Right cardiac atrium (tissue), 5 donors: ENCODE data around the gene GARS1. TPM values are rescaled to one million over a fixed set of nuclear protein-coding genes. Genes with fewer than 3 reads are reported as not detected.
A peak's percentile ranks its signal among the peaks of the same experiment; 100 is the strongest.
"Not testable (repeated sequence)": the region's sequence is repeated elsewhere in the genome, so short reads cannot be mapped to it uniquely, and the experiment has no call there.

Source experiments
- ATAC-seq, 2 donors: fragments of 200-7000 bp; cut with Tn5 transposase; one replicate each; pipeline versions ENCODE4 v1.8.0 to v1.9.1; 2020; ENCODE audit warnings: moderate library complexity in 2 of 2, mild to moderate bottlenecking in 1 of 2
- DNase-seq, 3 donors: peaks; one replicate each; pipeline ENCODE4 v3.0.0-alpha.2; 2020
- H3K27ac ChIP-seq: one replicate; pipeline ENCODE4 v1.5.1; 2013; ENCODE audit warnings: mild to moderate bottlenecking, low read length, control low read depth, moderate library complexity
- H3K27me3 ChIP-seq: one replicate; pipeline ENCODE4 v1.6.1; 2013; ENCODE audit not compliant: control insufficient read depth, insufficient read depth
- H3K4me1 ChIP-seq: one replicate; pipeline ENCODE4 v1.6.1; 2013; ENCODE audit warnings: low read length; ENCODE audit not compliant: control insufficient read depth, insufficient read depth
- H3K4me3 ChIP-seq: one replicate; pipeline ENCODE4 v1.5.1; 2013; ENCODE audit warnings: low read length, control low read depth
- H3K9me3 ChIP-seq: one replicate; pipeline ENCODE4 v1.6.1; 2013; ENCODE audit warnings: low read length; ENCODE audit not compliant: control insufficient read depth
- WGBS: extraction: QIAGEN DNeasy Blood & Tissue Kit; methylation state at CpG from one replicate; pipeline ENCODE4 v1.1.7; 2013; 5-methylcytosine and 5-hydroxymethylcytosine counted together
- intact Hi-C, 4 donors: fragments of 100-400 bp; cut with DNase I; formaldehyde crosslinking; loops; one replicate each; pipeline versions ENCODE4 v1.11.0 to v1.14.0; 2022 to 2023
- polyA plus RNA-seq: library from polyadenylated mRNA; stranded (reverse); fragments of 200-250 nt; gene quantifications from one replicate; pipeline ENCODE4 v1.2.3, GENCODE V29; 2013
- total RNA-seq, 4 donors: library from RNA; stranded (reverse); fragmentation: NEBNext Ultra II Directional; extraction: Animal tissue kit (Norgen Biotek cat#: 25700); gene quantifications; one replicate each; pipeline ENCODE4 v1.2.1, GENCODE V29; 2021
- donor health status: healthy with polysubstance abuse.
- donor health status: DM: no; HTN: yes; CAD: no.
- donor health status: DM: no; HTN: no; CAD: no.
- donor health status: DM: no; HTN: yes; CAD: no; lungs with severe emphysema.
- donor health status: DM: yes; HTN: yes; CAD: no.

The GARS1 gene
- total and polyA plus RNA-seq, 5 donors, result 35.8 to 48.8 (median 40.4) TPM

DNA sequence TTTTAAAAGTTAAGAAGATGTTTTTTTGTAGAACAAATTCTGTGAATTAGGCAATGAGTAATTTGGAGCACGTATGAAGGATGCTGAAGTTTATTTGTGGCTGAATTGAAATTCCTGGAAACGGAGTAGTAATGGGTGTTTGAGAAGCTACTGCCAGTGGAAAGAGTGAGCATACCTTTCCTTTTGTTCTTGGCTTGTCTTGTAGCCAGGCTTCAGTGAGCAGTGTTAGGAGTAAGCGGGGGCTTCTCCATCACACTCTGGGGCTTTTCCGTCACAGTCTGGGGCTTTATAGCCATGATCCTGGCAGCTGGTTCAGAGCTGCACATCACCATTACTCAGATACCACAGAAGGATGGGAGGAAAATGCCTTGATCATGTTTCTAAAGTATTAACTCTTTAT, 32.3 kb downstream of the GARS1 start:
- Histone ChIP-seq H3K27me3 (no peaks in the 10 kb centered on the region), H3K4me3 (no peak overlapping the region), H3K9me3 (no peaks in the 10 kb centered on the region), H3K27ac (no peak overlapping the region), H3K4me1 (no peaks in the 10 kb centered on the region)
- intact Hi-C loops, result no loop called here
- ATAC-seq, result peak in 1 of 2 donors; percentile 79
- 93% methylated on average over 4 of the region's 4 CpGs for WGBS
- no peak for DNase-seq

DNA sequence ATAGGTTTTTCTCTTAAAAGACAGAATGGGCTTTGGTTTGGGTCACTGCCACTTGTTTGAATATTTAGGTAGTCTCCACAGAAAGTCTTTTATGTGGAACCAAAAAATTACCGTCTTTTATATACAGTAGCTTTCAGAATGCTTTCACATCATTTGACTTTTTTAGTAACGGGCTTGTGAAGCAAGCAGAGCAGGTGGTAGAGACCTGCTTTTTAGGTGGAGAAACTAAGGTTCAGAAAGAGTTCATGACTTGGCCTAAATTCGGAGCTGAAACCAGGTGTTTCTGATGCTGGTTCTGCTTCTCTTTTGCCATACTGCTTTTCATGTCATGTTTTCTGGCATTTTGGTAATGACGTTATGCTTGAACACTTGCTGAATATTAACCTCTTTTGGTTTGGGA, 36.3 kb downstream of the GARS1 start:
- H3K4me3 ChIP-seq, result no peak overlapping the region
- no peak overlapping the region for H3K27ac ChIP-seq
- no peaks in the 10 kb centered on the region for H3K27me3 ChIP-seq
- no peak for DNase-seq
- intact Hi-C loops, result no loop called here
- H3K9me3 ChIP-seq, result no peaks in the 10 kb centered on the region
- WGBS, result 96% methylated on average over 4 of the region's 4 CpGs
- ATAC-seq, result no peak
- H3K4me1 ChIP-seq, result no peaks in the 10 kb centered on the region

DNA sequence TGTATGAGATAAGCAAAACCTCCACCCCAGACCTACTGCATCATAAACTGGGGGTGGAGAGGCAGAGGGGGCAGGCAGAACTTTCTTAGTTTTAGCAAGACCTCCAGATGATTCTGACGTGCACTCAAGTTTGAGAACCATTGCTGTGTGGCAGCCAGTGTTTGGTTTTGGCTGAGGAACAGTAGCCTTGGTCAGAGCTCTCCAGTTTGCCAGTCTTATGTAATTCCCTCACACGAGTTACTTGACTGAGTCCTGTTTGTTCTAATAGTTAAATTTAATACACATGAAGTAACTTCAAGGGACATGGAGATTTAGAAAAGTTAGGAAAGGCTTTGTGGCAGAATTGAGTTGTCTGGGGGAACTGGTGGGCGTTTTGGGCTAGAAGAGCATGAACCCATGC, 38.5 kb downstream of the GARS1 start:
- 84% methylated on average over 3 of the region's 3 CpGs for WGBS
- ATAC-seq, result no peak
- no peaks in the 10 kb centered on the region for H3K27me3 ChIP-seq
- no peak for DNase-seq
- no peaks in the 10 kb centered on the region for H3K4me1 ChIP-seq
- H3K4me3 ChIP-seq, result no peak overlapping the region
- no peaks in the 10 kb centered on the region for H3K9me3 ChIP-seq
- H3K27ac ChIP-seq, result no peak overlapping the region
- intact Hi-C loops, result no loop called here

DNA sequence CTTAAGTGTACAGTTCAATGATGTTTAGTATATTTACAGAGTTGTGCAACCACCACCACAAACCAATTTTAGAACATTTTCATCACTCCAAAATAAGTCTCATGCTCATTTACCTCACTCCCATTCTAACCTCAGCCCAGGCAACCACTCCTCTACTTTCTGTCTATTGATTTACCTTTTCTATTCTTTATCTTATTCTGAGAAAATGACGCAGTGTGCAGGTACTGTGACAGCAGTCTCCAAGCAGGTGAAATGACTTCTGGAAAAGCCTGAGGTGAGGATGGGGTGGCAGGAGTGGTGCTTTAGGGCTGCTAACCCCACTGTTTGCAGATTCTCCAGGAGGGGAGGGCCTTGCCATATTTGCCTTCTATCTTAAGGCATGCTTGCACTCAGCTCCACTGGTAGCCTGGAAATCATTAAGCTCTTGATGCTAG, 39.5 kb downstream of the GARS1 start:
- no peaks in the 10 kb centered on the region for H3K4me1 ChIP-seq
- ATAC-seq (no peak), DNase-seq (no peak)
- WGBS, result 98% methylated on average over 1 of the region's 1 CpG
- no peak overlapping the region for H3K4me3 ChIP-seq
- intact Hi-C loops, result no loop called here
- no peak overlapping the region for H3K27ac ChIP-seq
- no peaks in the 10 kb centered on the region for H3K9me3 ChIP-seq
- no peaks in the 10 kb centered on the region for H3K27me3 ChIP-seq

DNA sequence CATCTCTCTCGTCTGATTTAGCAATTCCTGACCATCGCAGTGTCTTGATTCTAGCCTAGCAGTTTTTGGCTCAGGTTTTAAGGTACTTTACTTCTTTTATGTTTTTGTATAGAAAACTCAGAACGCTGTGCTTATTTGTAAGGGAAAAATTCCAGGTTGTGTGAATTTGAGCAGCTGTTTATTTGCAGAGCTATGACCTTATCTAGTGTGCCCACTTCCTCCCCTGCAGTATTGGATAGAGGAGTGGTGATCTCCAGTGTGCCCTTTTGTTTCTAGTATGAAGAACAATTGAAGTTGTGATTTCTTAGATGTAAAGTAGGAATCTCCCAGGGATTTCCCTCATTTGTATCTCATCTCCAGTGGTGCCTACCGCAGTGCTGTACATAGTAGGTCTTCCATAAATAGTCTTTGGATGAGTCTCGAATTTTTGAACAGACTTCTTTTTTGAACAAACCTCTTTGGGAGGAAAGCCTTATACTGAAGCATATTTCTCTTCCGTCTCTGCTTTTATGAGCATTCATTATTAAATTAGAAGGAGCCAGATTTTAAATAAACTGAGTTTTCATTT, 40.0 kb downstream of the GARS1 start:
- no peaks in the 10 kb centered on the region for H3K4me1 ChIP-seq
- no peaks in the 10 kb centered on the region for H3K27me3 ChIP-seq
- ATAC-seq (no peak), DNase-seq (no peak)
- no peak overlapping the region for H3K27ac ChIP-seq
- no peaks in the 10 kb centered on the region for H3K9me3 ChIP-seq
- H3K4me3 ChIP-seq, result no peak overlapping the region
- WGBS, result 90% methylated on average over 6 of the region's 6 CpGs
- intact Hi-C loops, result no loop called here

DNA sequence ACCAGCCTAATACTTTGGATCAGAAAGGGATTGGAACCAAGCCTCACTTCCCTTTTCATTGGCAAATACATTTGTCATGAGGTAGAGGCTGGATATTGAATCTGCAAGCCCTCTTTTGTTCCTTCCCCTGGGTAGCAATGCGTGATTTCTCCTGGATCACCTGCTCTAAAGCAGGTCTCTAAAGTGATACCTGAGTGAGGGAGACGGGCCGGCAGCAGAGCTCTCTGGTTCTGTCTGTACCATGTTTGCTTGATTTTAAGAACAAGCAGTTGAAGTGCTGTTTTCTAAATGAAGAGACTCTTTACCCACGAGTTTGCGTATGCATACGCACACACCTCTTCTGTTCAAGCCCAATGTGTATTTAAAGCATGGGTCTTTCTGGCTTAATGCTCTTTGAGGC, 41.1 kb downstream of the GARS1 start:
- no peaks in the 10 kb centered on the region for H3K4me1 ChIP-seq
- H3K9me3 ChIP-seq, result no peaks in the 10 kb centered on the region
- intact Hi-C loops, result no loop called here
- no peaks in the 10 kb centered on the region for H3K27me3 ChIP-seq
- ATAC-seq (no peak), DNase-seq (no peak)
- H3K27ac ChIP-seq, result no peak overlapping the region
- no peak overlapping the region for H3K4me3 ChIP-seq
- WGBS, result 94% methylated on average over 6 of the region's 6 CpGs

DNA sequence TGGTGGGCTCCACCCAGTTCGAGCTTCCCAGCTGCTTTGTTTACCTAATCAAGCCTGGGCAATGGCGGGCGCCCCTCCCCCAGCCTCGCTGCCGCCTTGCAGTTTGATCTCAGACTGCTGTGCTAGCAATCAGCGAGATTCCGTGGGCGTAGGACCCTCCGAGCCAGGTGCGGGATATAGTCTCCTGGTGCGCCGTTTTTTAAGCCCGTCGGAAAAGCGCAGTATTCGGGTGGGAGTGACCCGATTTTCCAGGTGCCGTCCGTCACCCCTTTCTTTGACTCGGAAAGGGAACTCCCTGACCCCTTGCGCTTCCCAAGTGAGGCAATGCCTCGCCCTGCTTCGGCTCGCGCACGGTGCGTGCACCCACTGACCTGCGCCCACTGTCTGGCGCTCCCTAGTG, 47.6 kb downstream of the GARS1 start:
- not testable (repeated sequence) for H3K9me3 ChIP-seq, H3K4me1 ChIP-seq, H3K27me3 ChIP-seq, ATAC-seq, H3K27ac ChIP-seq, H3K4me3 ChIP-seq, DNase-seq
- intact Hi-C loops, result loop anchor here in 1 of 4 donors (10.0 kb wide), 1 partner anchor 92 kb away; no protein-coding TSS in a partner anchor
- 66% methylated on average over 15 of the region's 29 CpGs for WGBS

DNA sequence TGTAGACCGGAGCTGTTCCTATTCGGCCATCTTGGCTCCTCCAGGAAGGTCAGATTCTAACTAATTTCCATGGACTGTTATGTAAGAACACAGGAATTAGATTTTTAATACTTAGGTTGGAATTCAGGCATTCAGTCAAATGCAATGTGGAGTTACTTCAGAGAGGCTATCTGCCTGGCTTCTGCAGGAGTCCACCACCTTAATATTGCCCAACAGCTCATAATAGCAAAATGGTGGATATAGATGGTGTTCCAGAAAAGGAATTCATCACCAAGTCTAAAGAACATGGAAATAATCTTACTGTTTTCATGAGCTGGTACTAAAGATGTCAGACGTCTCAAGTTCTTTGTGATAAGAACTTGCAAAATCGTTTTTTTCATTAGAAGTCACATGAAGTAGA, 48.1 kb downstream of the GARS1 start:
- Histone ChIP-seq H3K4me1 (no peaks in the 10 kb centered on the region), H3K9me3 (no peaks in the 10 kb centered on the region), H3K4me3 (no peak overlapping the region), H3K27ac (no peak overlapping the region), H3K27me3 (no peaks in the 10 kb centered on the region)
- DNase-seq (no peak), ATAC-seq (no peak)
- intact Hi-C loops, result loop anchor here in 1 of 4 donors (10.0 kb wide), 1 partner anchor 92 kb away; no protein-coding TSS in a partner anchor
- WGBS, result 77% methylated on average over 4 of the region's 4 CpGs

DNA sequence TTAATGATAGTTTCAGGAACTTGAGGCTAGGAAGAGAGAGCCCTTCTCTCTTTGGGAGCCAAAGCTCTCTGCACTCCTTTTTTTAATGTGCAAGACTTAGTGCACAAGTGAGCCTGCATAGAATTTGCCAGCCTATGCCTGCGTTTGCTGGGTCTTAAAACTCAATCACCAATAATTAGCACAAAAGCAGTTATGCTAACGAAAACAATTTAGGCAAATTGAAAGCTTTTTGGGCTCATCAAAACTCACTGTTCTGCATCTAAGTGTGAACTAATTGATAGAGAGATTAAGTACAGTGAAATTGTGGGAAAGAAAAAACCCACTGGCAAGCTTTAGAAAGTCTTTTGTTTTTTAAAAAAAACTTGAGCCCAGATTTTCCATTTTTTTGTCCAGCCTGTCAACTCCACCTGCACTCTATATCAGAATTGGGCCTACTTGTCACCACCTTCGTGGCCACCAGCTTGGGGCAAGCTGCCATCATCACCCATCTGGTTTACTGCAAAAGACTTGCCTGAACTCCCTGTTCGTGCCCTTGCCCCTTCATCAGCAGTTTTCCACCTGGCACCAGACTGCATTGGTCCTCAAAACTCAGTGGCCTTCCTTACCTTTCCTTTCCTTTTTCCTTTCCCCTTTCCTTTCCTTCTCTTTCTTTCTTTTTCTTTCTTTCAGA, 49.7 kb downstream of the GARS1 start:
- H3K27me3 ChIP-seq, result no peaks in the 10 kb centered on the region
- no peaks in the 10 kb centered on the region for H3K9me3 ChIP-seq
- intact Hi-C loops, result loop anchor here in 1 of 4 donors (10.0 kb wide), 1 partner anchor 90 kb away; no protein-coding TSS in a partner anchor
- no peak overlapping the region for H3K4me3 ChIP-seq
- no peak overlapping the region for H3K27ac ChIP-seq
- ATAC-seq, result no peak
- DNase-seq, result no peak
- no peaks in the 10 kb centered on the region for H3K4me1 ChIP-seq
- 89% methylated on average over 4 of the region's 4 CpGs for WGBS

DNA sequence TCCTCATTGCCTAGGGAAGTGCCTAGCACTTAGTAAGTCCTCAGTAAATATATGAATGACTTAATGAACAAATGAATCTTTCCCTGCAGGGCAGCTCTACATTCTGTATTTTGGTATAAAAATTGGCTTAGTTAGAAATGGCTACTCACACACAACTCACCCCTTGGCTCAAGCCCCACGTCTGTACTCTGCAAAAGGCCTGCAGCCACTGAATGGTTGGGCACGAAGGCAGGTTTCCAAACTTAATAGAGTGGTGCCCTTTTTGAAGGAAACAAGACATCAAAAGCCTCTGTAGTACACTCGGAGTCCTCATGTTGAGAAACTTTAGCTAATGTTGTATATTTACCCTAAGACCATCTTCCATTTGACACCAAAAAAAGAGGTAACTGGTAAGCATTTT, 51.0 kb downstream of the GARS1 start:
- Histone ChIP-seq H3K4me1 (no peaks in the 10 kb centered on the region), H3K4me3 (no peak overlapping the region), H3K9me3 (no peaks in the 10 kb centered on the region), H3K27me3 (no peaks in the 10 kb centered on the region), H3K27ac (no peak overlapping the region)
- DNase-seq (no peak), ATAC-seq (no peak)
- intact Hi-C loops, result loop anchor here in 1 of 4 donors (10.0 kb wide), 1 partner anchor 89 kb away; no protein-coding TSS in a partner anchor
- WGBS, result 86% methylated on average over 3 of the region's 3 CpGs

DNA sequence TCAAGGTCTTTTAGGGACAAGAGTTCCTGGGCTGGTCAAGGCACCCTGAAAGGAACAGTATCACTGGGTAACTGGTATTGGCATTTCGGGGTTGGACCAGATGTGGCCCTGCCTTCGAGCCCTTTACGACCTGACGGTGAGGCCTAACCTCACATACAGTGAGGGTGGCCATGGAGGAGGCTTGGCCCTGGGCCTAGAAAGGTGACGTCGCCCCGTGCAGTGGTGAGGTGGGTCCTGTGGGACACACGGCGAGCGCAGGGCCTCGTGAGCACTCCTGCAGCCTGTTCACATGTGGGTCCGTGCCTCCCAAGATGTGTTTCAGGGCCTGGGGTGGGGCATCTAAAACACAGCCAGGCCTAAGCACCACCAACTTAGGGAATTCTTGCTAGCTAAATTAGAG, 51.5 kb downstream of the GARS1 start:
- intact Hi-C loops, result loop anchor here in 1 of 4 donors (10.0 kb wide), 1 partner anchor 89 kb away; no protein-coding TSS in a partner anchor
- Histone ChIP-seq H3K27ac (no peak overlapping the region), H3K4me1 (no peaks in the 10 kb centered on the region), H3K27me3 (no peaks in the 10 kb centered on the region), H3K4me3 (no peak overlapping the region), H3K9me3 (no peaks in the 10 kb centered on the region)
- DNase-seq (no peak), ATAC-seq (no peak)
- WGBS, result 90% methylated on average over 12 of the region's 12 CpGs
